HG03342 (cell line): ENCODE measurements around the gene RPH3AL.
"Not testable (repeated sequence)": the region's sequence is repeated elsewhere in the genome, so short reads cannot be mapped to it uniquely, and the experiment has no call there.

ENCODE experiments used
- ATAC-seq: cut with Tn5 transposase; IDR thresholded peaks from one replicate; pipeline ENCODE4 v1.9.1; 2021; ENCODE audit warnings: mild to moderate bottlenecking, moderate library complexity; ENCODE audit not compliant: unreplicated experiment

Gene RPH3AL

DNA sequence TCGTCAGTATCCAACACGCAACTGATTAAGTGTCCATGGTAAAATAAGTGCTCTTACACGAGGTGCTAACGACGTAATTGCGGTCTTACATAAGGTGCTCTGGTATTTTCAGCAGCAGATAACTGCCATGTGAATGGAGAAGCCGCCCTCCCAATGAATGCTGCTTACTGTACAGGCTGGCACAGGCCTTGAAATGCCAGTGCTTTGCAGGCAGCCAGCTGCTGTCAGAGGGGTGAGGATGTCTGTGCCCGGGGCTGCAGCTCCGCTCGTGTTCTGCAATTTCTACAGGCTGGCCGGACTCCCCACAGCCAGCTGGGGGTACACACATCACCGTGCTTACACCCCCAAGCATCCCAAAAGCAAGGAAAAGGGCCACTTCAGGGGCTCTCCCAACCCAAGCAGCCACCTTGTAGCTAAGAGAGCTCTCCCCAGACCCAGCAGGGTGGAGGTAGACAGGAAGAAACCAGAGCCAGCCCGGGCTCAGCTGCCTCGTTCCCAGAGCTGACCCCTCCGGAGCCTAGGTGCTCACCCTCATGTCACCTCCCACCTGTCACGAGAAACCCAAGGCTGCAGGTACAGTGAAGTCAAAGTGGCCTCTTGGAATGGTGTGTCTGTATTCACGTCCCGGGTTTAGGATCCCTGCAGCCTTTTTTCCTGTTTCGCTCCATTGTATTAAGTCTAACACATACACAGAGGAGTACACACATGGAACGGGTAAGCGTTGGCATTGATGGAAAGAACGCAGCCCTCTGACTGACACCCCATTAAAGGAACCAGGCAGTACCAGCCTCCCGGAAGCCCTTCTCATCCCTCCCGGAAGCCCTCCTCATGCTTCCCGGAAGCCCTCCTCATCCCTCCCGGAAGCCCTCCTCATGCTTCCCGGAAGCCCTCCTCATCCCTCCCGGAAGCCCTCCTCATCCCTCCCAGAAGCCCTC, 27.2 kb upstream of the RPH3AL start:
- no peak for ATAC-seq

DNA sequence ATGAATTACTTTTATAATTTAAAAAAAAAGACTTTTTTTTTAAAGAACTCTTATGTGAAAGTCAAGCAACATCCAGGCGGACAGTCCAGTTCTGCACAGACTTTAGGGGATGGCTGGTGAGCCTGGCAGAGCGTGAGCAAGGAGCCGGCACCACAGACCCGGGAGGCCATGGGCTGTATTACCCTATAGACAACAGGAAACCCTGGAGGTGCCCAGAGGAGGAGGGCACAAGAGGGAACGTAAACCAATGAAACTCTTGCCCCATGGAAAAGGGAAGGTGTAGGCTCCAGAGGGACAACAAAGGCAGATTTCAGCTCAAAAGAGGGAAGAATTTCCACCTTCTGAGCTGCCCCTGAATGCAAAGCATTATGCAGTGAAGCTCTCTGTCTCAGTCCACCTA, 25.5 kb upstream of the RPH3AL start:
- ATAC-seq = no peak

DNA sequence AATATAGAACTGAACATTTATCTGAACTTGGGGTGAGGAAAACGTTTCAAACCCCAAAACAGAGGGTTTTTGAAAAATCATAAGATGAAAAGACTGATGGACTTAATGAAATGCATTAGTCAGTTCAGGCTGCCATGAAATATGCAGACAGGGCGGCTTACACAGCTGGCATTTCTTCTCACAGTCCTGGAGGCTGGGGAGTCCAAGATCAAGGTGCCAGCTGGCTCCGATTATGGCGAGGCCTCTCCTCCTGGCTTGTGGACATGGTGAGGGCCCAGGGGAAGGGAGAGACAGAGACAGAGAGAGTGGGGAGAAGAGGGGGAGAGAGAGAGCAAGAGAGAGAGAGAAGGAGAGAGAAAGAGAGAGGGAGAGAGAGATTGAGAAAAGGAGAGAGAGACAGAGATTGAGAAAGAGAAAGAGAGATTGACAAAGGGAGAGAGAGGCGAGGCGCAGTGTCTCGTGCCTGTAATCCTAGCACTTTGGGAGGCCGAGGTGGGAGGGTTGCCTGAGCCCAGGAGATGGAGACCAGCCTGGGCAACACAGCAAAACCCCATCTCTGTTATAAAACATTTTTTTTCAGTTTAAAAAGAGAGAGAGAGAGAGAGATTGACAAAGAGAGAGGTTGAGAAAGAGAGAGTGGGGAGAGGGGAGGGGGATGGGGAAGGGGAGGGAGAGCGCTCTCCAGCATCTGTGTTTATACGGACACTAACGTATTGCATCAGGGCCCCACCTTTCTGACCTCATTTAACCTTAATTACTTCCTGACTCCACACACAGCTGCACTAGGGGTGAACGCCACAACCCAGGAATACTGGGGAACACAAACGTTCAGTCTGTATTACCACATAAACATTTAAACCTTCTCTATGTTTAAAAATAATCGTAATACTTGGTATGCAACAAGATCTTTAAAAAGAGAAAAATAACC, 24.6 kb upstream of the RPH3AL start:
- ATAC-seq = no peak

DNA sequence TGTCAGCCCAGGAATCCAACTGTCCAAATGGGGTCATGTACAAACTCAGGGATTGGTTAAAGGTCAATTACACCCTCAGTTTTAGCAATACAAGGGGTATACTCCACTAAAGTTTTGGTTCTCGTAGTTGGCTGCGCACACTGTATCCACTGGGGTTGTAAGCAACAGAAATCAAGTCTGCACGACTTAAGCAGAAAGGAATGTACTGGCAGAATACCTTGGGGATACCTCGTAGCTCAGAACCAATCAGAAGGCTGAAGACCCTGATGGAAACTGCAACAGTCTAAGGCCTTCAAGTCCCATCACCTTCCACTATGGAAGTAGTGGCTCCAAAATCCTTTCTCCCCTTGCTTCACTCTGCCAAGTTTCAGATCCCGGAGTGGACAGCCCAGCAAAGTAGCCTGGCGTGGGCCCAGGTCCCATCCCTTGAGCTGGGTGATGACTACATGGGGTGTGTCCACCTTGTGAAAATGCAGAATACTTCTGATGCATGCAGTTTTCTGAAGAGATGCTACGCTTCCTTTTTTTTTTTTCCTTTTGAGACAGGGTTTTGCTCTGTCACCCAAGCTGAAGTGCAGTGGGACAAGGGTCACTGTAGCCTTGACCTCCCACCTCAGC, 21.1 kb upstream of the RPH3AL start:
- no peak for ATAC-seq

DNA sequence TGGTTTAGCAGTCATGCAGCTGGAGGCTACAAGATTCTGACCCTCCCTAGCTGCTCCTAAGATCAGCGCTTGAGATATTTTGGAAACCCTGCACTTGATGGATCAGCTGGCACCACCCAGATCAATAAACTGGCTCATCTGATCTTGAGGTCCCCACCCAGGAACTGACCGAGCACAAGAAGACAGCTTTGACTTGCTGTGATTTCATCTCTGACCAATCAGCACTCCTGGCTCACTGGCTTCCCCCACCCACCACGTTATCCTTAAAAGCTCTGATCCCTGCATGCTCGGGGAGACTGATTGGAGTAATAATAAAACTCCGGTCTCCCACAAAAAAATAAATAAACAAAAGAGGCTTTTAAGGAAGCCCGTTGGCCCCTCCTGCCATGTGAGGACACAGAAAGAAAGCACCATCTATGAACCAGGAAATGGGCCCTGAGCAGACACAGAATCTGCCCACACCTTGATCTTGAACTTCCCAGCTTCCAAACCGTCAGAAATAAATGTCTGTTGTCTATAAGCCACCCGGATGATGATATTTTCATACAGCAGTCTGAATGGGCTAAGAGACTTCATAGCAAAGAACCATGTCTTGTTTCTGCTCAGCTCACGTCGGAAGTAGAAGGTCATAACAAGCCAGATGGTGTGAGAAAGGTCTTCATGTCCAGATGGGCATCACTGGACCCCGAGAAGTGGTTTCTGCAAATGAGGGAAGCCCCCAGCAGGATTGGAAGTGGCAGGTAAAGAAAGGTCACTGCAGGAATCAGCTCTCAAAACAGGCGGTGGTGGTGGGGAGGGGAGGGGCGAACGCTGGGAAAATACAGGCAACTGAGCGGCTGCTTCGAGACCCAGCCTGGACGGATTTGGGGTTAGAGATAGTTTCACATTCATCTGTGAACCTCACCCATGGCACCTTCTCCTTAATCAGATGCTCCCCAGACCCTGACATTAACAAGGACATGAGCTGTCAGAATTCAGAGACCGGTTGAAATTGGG, 19.8 kb upstream of the RPH3AL start:
- no peak for ATAC-seq

DNA sequence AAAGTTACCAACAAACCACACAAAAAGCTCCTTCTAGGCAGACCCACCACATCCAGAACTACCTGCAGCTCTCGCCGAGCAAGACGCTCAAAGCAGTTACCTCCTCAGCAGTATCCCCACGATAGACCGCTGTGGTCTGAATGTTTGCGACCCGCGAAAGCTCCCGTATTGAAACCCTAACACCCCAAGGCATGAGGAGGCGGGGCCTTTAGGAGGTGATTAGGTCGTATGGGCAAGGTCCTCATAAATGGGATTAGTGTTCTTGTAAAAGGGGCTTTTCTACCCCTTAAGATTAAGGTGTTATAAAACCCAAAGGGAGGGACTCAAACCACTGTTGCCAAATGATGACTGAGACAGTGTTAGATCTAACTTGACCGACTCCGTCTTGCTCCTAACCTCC, 19.0 kb upstream of the RPH3AL start:
- ATAC-seq = no peak

DNA sequence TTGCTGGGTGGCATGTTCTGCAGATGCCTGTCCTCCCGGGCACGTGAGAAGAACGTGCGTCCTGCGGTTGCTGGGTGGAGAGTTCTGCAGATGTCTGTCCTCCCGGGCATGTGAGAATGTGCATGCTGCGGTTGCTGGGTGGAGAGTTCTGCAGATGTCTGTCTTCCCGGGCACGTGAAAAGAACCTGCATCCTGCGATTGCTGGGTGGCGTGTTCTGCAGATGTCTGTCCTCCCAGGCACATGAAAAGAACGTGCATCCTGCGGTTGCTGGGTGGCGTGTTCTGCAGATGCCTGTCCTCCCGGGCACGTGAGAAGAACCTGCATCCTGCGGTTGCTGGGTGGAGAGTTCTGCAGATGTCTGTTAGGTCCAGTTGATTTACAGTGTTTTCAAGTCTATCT, 15.0 kb upstream of the RPH3AL start:
- ATAC-seq = not testable (repeated sequence)

DNA sequence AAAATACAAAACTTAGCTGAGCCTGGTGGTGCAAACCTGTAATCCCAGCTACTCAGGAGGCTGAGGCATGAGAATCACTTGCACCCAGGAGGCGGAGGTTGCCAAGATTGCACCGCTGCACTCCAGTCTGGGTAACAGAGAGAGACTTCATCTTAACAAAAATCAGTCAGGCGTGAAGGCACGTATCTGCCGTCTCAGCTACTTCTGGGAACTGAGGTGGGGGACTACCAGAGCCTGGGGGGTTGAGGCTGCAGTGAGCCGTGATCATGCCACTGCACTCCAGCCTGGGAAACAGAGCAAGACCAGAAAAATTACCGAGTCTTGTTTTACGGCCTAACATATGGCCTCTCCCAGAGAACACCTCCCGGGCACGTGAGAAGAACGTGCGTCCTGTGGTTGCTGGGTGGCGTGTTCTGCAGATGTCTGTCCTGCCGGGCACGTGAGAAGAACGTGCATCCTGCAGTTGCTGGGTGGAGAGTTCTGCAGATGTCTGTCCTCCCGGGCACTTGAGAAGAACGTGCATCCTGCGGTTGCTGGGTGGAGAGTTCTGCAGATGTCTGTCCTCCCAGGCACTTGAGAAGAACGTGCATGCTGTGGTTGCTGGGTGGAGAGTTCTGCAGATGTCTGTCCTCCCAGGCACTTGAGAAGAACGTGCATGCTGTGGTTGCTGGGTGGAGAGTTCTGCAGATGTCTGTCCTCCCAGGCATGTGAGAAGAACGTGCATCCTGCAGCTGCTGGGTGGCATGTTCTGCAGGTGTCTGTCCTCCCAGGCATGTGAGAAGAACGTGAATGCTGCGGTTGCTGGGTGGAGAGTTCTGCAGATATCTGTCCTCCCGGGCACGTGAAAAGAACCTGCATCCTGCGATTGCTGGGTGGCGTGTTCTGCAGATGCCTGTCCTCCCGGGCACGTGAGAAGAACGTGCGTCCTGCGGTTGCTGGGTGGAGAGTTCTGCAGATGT, 14.3 kb upstream of the RPH3AL start:
- not testable (repeated sequence) for ATAC-seq

DNA sequence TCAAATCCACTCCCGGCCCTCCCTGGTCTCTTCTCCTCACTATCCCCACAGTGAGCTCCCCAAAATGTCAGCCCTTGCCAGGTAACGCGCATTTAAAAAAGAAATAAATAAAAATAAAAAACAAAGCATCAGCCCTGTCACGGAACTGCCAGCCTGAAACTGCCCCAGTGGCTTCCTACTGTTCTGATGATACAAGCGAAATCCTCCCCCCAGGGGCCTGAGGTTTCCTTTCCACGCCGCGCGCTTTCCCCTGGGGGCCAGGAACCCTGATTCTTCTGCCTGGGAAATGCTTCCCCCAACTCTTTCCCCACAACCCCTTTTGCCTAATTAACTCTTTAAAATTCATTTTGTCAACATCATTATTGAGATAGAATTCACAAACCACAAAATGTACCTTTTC, 12.2 kb upstream of the RPH3AL start:
- ATAC-seq = no peak

DNA sequence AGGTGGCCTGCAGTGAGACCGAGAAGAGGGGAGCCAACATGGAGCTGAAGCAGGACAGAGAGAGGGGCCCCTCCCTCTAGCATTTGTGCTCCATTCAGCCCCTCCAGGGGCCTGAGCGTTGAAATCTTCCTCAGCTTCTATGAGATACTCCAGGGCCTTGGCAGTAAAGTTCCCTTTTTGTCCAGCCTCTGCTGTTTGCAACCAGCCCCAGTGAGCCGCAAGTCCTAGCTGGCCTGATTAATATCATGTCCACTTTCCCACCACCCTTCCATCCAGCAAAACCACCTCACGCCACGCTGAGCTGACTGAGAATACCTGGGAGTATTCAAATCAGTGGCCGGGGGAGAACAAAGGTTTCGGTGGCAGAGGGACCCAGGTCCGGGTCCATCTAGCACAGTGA, 11.7 kb upstream of the RPH3AL start:
- no peak for ATAC-seq

DNA sequence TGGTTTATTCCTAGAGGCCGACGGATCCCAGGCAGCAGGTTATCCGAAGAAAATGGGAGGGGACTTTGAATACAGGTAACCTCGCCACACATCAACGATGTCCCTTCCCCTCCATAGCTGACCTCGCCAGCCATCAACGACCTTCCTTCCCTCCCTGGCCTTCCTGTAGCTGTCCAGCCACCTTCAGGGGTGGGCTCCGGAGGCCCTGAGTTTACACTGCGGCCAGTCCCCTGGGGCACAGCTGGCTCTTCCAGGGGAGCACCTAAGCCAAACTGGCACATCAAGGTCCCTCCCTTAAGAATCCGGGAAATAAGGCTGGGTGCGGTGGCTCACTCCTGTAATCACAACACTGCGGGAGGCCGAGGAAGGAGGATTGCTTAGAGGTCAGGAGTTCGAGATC, 10.1 kb upstream of the RPH3AL start:
- no peak for ATAC-seq

DNA sequence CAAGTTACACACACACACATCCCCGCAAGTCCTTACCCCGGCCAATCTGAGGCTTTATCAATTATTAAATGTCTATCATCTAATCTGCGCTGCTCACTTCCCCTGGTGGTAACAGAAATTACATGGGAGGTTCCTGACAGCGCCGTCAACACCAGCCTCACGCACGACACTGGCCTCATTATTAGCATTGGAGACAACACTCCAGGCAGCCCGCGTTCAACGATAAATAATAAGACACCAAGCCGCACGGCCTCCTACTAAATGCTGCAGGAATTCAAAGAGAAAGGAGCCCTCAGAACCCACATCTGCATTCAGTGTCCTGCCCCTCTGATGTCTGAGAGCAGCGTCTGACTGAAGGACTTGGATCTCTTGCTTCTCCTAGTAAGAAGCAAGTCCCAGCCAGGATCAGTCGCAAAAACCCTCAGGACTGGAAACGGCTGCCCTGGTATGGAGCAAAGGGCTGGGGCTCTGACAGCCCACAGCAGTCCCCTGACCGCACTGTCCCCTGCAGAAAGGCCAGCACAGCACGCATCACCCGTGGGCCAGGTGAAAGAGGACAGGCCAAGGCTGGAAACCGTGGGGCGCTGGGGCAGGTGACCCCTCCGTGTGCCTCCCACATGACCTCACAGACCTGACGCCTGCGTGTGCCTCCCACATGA, 7.6 kb upstream of the RPH3AL start:
- ATAC-seq = no peak

DNA sequence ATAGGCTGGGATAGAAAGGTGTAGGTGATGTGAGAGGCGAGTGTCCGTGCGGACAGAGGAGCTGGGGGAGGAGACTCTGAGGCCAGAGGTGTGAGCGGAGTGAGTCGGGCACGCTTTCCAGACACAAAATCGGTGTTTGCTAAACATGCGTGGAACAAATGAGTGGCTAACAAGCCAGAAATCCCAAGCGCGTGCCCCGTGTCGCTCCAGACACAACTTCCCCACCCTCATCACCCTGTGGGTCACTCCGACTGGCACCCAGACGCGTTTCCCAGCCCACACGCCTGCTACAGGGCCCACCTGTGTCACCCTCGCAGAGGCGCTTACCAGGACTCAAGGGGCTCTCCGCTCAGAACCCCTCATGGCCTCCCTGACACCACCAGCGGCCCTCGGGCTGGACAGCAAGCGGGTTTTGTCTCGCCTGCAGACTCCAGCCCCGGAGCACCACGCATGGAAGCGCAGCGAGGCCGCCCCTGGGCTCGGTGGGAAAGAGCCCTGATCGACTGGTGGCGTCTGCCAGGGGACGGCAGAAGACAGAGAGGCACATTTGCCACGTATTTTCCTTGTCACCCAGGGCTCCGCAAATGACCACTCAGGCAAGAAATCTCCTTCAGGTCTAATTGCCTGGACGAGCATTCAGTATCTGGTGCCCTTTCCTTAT, 6.0 kb upstream of the RPH3AL start:
- ATAC-seq = no peak

DNA sequence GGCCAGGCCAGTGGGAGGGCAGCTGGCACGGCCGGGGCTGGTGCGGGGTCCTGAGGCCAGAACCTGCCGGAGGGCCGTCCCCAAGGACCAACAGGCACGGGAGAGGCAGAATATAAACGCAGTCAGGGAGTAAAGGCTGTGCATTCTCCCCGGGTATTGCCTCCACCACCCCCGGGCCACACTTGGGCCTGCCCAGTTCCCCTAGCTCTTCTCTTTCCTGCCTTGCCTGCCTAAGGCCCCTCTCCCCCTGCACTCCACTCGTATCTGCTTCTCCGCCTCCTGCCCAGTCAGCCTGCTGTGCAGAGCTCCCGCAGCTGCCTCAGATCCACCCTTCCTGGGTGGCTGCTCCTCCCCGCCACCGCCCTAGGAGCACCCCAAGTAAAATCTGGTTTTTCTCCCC, 5.0 kb upstream of the RPH3AL start:
- ATAC-seq = no peak

DNA sequence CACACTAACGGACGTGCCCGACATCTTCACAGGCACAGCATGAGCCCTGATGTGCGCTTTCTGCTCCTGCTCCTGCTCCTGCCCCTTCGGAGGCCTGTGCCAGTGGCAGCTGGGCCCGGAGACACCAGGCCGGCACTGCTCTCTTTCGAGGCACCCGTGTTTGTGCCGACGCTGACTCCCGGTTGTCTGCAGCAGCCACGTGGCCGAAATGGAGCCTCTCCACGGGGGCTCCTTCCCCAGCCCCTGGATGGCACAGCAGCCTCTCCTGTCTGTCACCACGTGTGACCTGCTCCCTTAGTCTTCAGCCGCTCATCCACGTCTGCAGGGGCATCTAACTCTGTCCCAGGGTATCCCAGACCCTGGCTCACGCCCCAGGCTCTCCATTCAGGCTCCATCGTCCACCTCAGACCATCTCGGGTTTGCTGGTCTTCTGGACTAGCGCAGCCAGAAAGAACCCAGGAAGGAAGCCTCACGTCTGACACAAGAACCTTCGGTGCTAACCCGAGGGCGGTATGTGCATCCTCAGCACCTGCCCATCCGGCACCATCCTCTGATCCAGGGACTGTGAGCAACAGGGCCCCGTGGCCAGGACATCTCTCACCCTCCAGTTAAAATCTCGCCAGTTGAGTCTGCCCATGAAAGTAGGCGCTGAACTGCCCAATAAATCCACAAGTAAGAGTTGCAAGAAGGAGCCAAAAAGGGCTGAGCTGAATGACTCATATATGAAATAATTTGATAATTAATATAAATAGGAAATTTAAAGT, 4.2 kb upstream of the RPH3AL start:
- ATAC-seq = no peak

DNA sequence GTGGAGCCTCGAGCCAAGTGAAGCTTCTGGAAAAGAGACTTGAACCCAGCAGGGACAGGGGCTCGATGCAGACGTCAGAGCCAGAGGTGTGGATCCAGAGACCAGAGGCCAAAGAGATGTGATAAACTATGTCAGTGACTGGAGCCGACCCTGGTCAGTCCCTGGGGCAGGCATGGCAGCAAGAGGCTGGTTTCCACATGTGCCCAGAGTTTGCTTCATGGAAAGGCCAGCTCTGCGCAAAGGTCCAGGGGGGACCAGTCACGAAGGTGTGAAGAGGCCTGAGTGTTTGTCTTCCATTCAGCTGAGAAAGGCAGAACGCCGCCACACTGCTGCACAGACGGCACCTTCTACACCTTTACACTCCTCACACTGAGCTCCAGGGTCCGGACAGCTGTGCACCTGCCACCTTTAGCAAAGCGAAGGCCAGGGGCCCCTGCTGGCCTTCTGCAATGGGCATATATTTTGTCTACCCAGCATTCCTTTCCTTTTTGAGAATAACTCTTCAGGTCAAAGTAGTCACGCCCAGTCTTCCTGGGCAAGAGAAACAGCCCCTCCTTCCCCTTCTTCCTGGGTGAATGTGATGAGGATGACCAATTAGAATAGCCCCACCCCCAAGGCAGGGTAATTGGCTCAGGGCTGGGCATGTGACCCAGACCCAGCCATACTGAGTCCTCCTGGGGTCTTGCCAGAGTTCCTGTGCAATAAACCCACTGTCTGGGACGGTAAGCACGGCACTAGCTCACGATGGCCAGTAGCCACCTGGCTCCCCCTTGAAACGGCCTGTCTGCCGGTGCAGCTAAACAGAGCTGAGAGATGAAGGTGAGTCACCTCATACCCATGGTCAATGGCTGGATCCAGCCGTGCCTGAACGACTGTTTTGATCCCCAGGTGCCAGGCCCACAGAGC, 2.3 kb upstream of the RPH3AL start:
- no peak for ATAC-seq
